ENCODE measurements around the gene ATXN1. TPM values are rescaled to one million over a fixed set of nuclear protein-coding genes. Genes with fewer than 3 reads are reported as not detected.
A peak's percentile ranks its signal among the peaks of the same experiment; 100 is the strongest.

ATXN1 gene
- total and polyA plus RNA-seq, 2 of the 13 experiments (the other 11 are each of a cell fraction or from before 2014, with no cell fraction given), result 20.7 to 39.5 TPM

GRCh38 chr6:16539086-16539931 lies 222.0 kb downstream of the ATXN1 start (continued):
- TF ChIP-seq TCF7L2 (IDR thresholded peaks at IDR 0.05; ENCODE audit: low read depth, low read length) (no peak), SP140L (CRISPR knock-in tag; IDR thresholded peaks at IDR 0.05; ENCODE audit: borderline replicate concordance) (no peak), NCOA5 (CRISPR knock-in tag; IDR thresholded peaks at IDR 0.05) (no peak), ZNF713 (CRISPR knock-in tag; IDR thresholded peaks at IDR 0.05) (no peak), DBP (CRISPR knock-in tag; IDR thresholded peaks at IDR 0.05; ENCODE audit: not compliant biosample characterization) (no peak), RBFOX2 (IDR thresholded peaks at IDR 0.05; ENCODE audit: low read depth, low read length) (no peak), CREB1 (IDR thresholded peaks at IDR 0.05) (peak; percentile 57), CREB1 (CRISPR knock-in tag; IDR thresholded peaks at IDR 0.05) (peak; percentile 88), NRL (CRISPR knock-in tag; IDR thresholded peaks at IDR 0.05; ENCODE audit: borderline replicate concordance) (no peak), FOXO1 (CRISPR knock-in tag; IDR thresholded peaks at IDR 0.05) (peak; percentile 88), MAFG (CRISPR knock-in tag; IDR thresholded peaks at IDR 0.05) (no peak), THAP9 (CRISPR knock-in tag; IDR thresholded peaks at IDR 0.05; ENCODE audit: borderline replicate concordance) (no peak), LCORL (IDR thresholded peaks at IDR 0.05) (peak; percentile 39; the same call in 1 of the 2 replicates), LCORL (CRISPR knock-in tag; IDR thresholded peaks at IDR 0.05) (no peak), ZNF576 (CRISPR knock-in tag; IDR thresholded peaks at IDR 0.05) (no peak), ZFP36L1 (CRISPR knock-in tag; IDR thresholded peaks at IDR 0.05) (no peak), ZNF121 (CRISPR knock-in tag; IDR thresholded peaks at IDR 0.05) (no peak), ZNF7 (CRISPR knock-in tag; IDR thresholded peaks at IDR 0.05) (no peak), NFE2L2 (IDR thresholded peaks at IDR 0.05; ENCODE audit: low read length) (peak; percentile 26; the same call in 1 of the 2 replicates), TBP (CRISPR knock-in tag; IDR thresholded peaks at IDR 0.05) (no peak), GATA4 (IDR thresholded peaks at IDR 0.05; ENCODE audit: borderline replicate concordance, low read depth) (no peak; the same call in 1 of the 2 replicates), ZNF678 (CRISPR knock-in tag; IDR thresholded peaks at IDR 0.05) (no peak), ZFP82 (CRISPR knock-in tag; IDR thresholded peaks at IDR 0.05; ENCODE audit: borderline replicate concordance) (no peak), TEAD3 (CRISPR knock-in tag; optimal IDR thresholded peaks at IDR 0.05; ENCODE audit: borderline replicate concordance) (peak; percentile 84), ZNF350 (CRISPR knock-in tag; IDR thresholded peaks at IDR 0.05; ENCODE audit: borderline replicate concordance, low read depth) (no peak), ZNF230 (CRISPR knock-in tag; IDR thresholded peaks at IDR 0.05) (no peak), SETDB1 (CRISPR knock-in tag; IDR thresholded peaks at IDR 0.05; ENCODE audit: borderline replicate concordance) (no peak)
